Esophagus squamous epithelium (tissue), 5 donors: Measurements from ENCODE around the gene ATP5F1B. TPM values are rescaled to one million over a fixed set of nuclear protein-coding genes. Genes with fewer than 3 reads are reported as not detected.
A peak's percentile ranks its signal among the peaks of the same experiment; 100 is the strongest.

Experiments
- DNase-seq: peaks from one replicate; lab custom pipeline; 2025; lab: John Stamatoyannopoulos, UW
- H3K27ac ChIP-seq, 4 donors: fragments of 200-600 bp; sonication (generic); one replicate each; pipeline ENCODE4 v1.5.1; 2016 to 2019; ENCODE audit warnings: mild to moderate bottlenecking in 1 of 4
- H3K27me3 ChIP-seq, 4 donors: fragments of 200-600 bp; sonication (generic); 1 replicate in 3 of 4; 2 replicates in 1 of 4; pipeline versions ENCODE4 v1.5.1 to v1.6.0; 2017 to 2021; ENCODE audit warnings: antibody characterized with exemption in 1 of 4
- H3K36me3 ChIP-seq, 3 donors: fragments of 200-600 bp; sonication (generic); one replicate each; pipeline ENCODE4 v1.5.1; 2016 to 2019
- H3K4me1 ChIP-seq, 3 donors: fragments of 200-600 bp; sonication (generic); one replicate each; pipeline ENCODE4 v1.5.1; 2017 to 2019
- H3K4me3 ChIP-seq, 4 donors: fragments of 200-600 bp; sonication (generic); 1 replicate in 3 of 4; 2 replicates in 1 of 4; pipeline ENCODE4 v1.5.1; 2016 to 2019; ENCODE audit warnings: mild to moderate bottlenecking in 2 of 4, moderate library complexity in 1 of 4
- H3K9me3 ChIP-seq, 3 donors: fragments of 200-600 bp; sonication (generic); one replicate each; pipeline ENCODE4 v1.5.1; 2016 to 2019
- POLR2A ChIP-seq, 4 donors: fragments of 450-650 bp; IDR thresholded peaks; one replicate each; pipeline ENCODE4 v1.6.1; 2017; ENCODE audit warnings: antibody characterized with exemption in 4 of 4, mild to moderate bottlenecking in 4 of 4, moderate library complexity in 3 of 4
- WGBS, 2 donors: methylation state at CpG; one replicate each; pipeline ENCODE4 v1.1.5; 2018; 5-methylcytosine and 5-hydroxymethylcytosine counted together
- intact Hi-C: fragments of 100-400 bp; cut with DNase I; formaldehyde crosslinking; loops from one replicate; pipeline ENCODE4 v1.15.0; 2022
- total RNA-seq, 4 donors: library from RNA; depleted of rRNA; stranded (reverse); fragments of >200 nt; gene quantifications; one replicate each; pipeline ENCODE4 v1.1.0, GENCODE V29; 2016
- TF ChIP-seq, protein P1 (sequence below), 6 experiments: fragments of 450-650 bp in 4 of 6; fragments of 200-600 bp in 2 of 6; sonication (generic) in 2 of 6; IDR thresholded peaks; one replicate each; pipeline ENCODE4 v1.5.1; 2016 to 2019; ENCODE audit warnings: antibody characterized with exemption in 6 of 6, mild to moderate bottlenecking in 4 of 6, moderate library complexity in 4 of 6
- donor health status: DM: yes; HTN: yes; CAD: no.

Gene ATP5F1B
- total RNA-seq, 4 donors from 2014 or later = 337 to 726 (median 526) TPM

DNA sequence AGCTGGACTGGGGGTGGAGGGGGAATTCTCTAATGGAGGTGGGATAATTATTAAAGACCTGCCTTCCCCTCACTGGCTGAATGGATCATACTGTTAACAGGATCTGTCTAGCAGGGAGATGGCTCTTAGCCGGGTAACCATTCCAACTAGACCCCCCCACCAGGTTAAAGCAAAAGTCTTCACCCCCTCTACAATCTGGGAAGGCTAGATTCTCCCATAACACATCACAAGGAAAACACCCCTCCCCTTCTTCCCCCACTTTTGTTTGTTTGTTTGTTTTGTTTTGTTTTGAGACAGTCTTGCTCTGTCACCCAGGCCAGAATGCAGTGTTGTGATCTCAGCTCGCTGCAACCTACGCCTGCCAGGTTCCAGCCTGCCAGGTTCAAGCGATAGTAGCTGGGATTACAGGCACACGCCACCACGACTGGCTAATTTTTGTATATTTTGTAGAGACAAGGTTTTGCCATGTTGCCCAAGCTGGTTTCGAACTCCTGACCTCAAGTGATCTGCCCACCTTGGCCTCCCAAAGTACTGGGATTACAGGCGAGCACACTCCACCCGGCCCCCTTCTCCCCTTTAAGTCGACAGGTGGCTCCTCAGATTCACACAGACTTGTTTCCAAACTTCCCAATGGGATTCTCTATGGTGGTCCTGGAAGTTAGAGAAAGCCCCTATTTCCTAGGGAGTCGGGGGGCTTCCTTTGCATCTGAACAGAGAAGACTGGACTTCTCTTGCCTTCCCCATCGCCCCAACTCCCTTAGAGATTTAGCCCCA, 12.1 kb downstream of the ATP5F1B start:
- Histone ChIP-seq H3K27ac (peak overlapping the region; percentile 97 to 99 (median 98)), H3K9me3 (no peaks in the 10 kb centered on the region), H3K27me3 (no peaks in the 10 kb centered on the region), H3K4me3 (peak overlapping the region; percentile 59 to 95 (median 89)), H3K4me1 (peaks cover 48 to 90% (median 52%) of the 10 kb centered on the region in 3 donors), H3K36me3 (peaks cover 7 to 14% (median 13%) of the 10 kb centered on the region in 3 donors)
- 38 to 47% methylated on average over 7 to 9 of the region's 12 CpGs for WGBS, 2 donors
- intact Hi-C loops = no loop called here
- no peak for DNase-seq
- TF ChIP-seq, protein P1, sequence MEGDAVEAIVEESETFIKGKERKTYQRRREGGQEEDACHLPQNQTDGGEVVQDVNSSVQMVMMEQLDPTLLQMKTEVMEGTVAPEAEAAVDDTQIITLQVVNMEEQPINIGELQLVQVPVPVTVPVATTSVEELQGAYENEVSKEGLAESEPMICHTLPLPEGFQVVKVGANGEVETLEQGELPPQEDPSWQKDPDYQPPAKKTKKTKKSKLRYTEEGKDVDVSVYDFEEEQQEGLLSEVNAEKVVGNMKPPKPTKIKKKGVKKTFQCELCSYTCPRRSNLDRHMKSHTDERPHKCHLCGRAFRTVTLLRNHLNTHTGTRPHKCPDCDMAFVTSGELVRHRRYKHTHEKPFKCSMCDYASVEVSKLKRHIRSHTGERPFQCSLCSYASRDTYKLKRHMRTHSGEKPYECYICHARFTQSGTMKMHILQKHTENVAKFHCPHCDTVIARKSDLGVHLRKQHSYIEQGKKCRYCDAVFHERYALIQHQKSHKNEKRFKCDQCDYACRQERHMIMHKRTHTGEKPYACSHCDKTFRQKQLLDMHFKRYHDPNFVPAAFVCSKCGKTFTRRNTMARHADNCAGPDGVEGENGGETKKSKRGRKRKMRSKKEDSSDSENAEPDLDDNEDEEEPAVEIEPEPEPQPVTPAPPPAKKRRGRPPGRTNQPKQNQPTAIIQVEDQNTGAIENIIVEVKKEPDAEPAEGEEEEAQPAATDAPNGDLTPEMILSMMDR (IDR thresholded peaks at IDR 0.05) = no peak
- TF ChIP-seq POLR2A (IDR thresholded peaks at IDR 0.05) = peak in 1 of 4 donors; percentile 8

DNA sequence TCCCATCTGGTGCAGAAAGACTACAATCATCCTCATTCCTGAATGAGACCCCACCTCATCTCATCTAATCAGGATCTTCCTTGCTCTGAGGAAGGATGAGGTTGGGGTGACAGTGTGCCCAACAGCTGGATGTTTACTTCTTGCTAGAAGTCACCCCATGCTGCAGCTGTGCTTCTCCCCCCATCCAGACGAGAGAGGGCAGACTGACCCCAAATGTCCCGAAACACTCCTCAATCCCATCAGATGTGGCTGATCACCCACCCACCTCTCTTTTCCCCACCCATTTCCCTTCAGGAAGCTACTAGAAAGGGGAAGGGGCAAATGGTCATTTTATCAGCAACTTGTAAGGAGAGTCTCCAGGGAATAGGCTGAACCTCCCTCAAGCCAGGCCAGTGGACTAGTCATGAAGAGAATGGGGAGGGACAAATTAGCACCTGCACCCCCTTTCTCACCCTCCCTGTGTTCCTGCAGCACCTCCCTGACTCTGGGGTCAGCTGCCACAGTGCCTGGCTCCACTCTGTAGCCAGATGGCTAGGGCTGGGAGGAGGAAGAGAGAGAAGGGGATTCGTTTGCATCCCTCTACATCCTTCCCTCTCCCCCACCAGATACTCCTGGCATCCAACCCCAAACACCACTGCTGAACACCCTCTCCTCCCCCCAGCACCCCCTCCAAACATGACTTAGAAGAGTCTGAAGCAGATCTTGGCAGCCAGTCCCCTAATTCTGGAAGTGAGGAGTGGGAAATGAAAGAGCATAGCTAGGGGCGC, 12.9 kb downstream of the ATP5F1B start:
- peak overlapping the region in 3 of 4 donors; percentile 27 to 95 (median 86) for H3K4me3 ChIP-seq
- DNase-seq = no peak
- H3K4me1 ChIP-seq = peaks cover 48 to 90% (median 56%) of the 10 kb centered on the region in 3 donors
- H3K27me3 ChIP-seq = no peaks in the 10 kb centered on the region
- no peak for TF ChIP-seq POLR2A (IDR thresholded peaks at IDR 0.05)
- TF ChIP-seq, protein P1 (IDR thresholded peaks at IDR 0.05) = no peak
- H3K9me3 ChIP-seq = no peaks in the 10 kb centered on the region
- peak overlapping the region; percentile 97 to 99 (median 98) for H3K27ac ChIP-seq
- intact Hi-C loops = no loop called here
- peaks cover 0 to 6% (median 5%) of the 10 kb centered on the region in 3 donors for H3K36me3 ChIP-seq
- WGBS, 2 donors = 38 to 40% methylated on average over 1 to 3 of the region's 4 CpGs

- Histone ChIP-seq H3K9me3 (no peaks in the 10 kb centered on the region), H3K27me3 (no peaks in the 10 kb centered on the region), H3K4me3 (peak overlapping the region in 3 of 4 donors; percentile 27 to 95 (median 86)), H3K4me1 (peaks cover 46 to 90% (median 56%) of the 10 kb centered on the region in 3 donors), H3K27ac (peak overlapping the region; percentile 97 to 99 (median 98)), H3K36me3 (peaks cover 0 to 9% (median 2%) of the 10 kb centered on the region in 3 donors)
- DNase-seq = no peak
- intact Hi-C loops = no loop called here
- WGBS, 2 donors = 5 to 7% methylated on average over 6 to 10 of the region's 13 CpGs
- TF ChIP-seq, protein P1 (IDR thresholded peaks at IDR 0.05) = no peak
- peak in 1 of 4 donors; percentile 26 for TF ChIP-seq POLR2A (IDR thresholded peaks at IDR 0.05)
Measured at GRCh38 chr12:56631790-56632700, 13.7 kb downstream of the ATP5F1B start.

DNA sequence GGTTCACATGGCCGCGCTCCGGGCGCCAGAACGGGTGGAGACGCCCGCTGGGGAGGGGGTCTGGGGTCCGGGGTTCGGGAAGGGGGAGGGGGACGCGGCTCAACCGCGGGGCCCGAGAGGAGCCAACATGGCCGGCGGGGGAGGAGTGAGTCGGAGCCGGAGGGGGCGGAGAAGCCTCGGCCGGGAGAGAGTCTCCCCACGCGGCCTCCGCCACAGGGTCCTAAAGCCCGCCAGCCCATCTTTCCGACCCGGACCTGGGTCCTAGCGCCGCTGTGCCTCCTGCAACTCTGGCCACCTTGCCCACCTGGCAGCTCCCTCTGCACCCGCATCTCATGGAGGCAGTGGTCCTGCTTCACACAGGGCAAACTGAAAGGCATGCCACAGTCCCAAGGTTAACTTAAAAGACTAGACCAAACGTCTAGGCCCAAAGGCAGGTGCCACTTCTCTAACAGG, 15.6 kb downstream of the ATP5F1B start, which contains the start of gene BAZ2A:
BAZ2A (minus strand) TSS at position 147 of the 453 bp plus-strand sequence. CDS start 12,796 bp downstream, outside the sequence.
- H3K36me3 ChIP-seq = peaks cover 0 to 22% (median 5%) of the 10 kb centered on the region in 3 donors
- 0% methylated on average over 1 of the region's 31 CpGs; no CpG with 5 or more reads in 1 of the 2 donors for WGBS, 2 donors
- TF ChIP-seq, protein P1 (IDR thresholded peaks at IDR 0.05) = peak in 1 of 6 experiments; percentile 2
- TF ChIP-seq POLR2A (IDR thresholded peaks at IDR 0.05) = no peak
- H3K4me1 ChIP-seq = peaks cover 38 to 85% (median 56%) of the 10 kb centered on the region in 3 donors
- no peaks in the 10 kb centered on the region for H3K9me3 ChIP-seq
- DNase-seq = no peak
- intact Hi-C loops = no loop called here
- no peaks in the 10 kb centered on the region for H3K27me3 ChIP-seq
- peak within 1 kb of the TSS; percentile 96 to 99 (median 98) for H3K27ac ChIP-seq
- peak within 1 kb of the TSS; percentile 84 to 100 (median 99) for H3K4me3 ChIP-seq
